Measurements from ENCODE around the gene FSIP1.

- TF ChIP-seq POLR2AphosphoS5 (IDR thresholded peaks at IDR 0.05; ENCODE audit: low read depth, low read length) (no peak), SIN3A (IDR thresholded peaks at IDR 0.05; ENCODE audit: borderline replicate concordance, insufficient read depth, low read length) (no peak)
These were observed 207.5 kb downstream of the FSIP1 start for GRCh38 chr15:39575180-39575579.
